Fibroblast of mammary gland (primary cell): ENCODE results near the gene UGT2B17.
"Not testable (repeated sequence)": the region's sequence is repeated elsewhere in the genome, so short reads cannot be mapped to it uniquely, and the experiment has no call there.

Experiments used
- DNase-seq: peaks from one replicate; pipeline ENCODE4 v3.0.0-alpha.2; 2010; ENCODE audit warnings: low read depth
- H3K4me3 ChIP-seq: 2 replicates; pipeline ENCODE4 v1.5.1; 2011; ENCODE audit warnings: low read depth, mild to moderate bottlenecking, low read length, moderate library complexity; ENCODE audit not compliant: control insufficient read depth
- CTCF ChIP-seq: conservative IDR thresholded peaks from 2 replicates; pipeline ENCODE4 v1.5.1; 2011; ENCODE audit warnings: low read depth, low read length, inconsistent platforms; ENCODE audit not compliant: control insufficient read depth, insufficient read depth

Gene UGT2B17

GRCh38 chr4:68581383-68582338 lies 5.5 kb upstream of the UGT2B17 start:
- no peak for DNase-seq
- no peak overlapping the region for H3K4me3 ChIP-seq
- no peak for TF ChIP-seq CTCF

GRCh38 chr4:68577590-68577989 lies 1.5 kb upstream of the UGT2B17 start:
- H3K4me3 ChIP-seq = no peak overlapping the region
- DNase-seq = no peak
- no peak for TF ChIP-seq CTCF

GRCh38 chr4:68575636-68576035 lies 486 bp downstream of the UGT2B17 start:
- H3K4me3 ChIP-seq, DNase-seq: not testable (repeated sequence)

- no peak for DNase-seq
- H3K4me3 ChIP-seq = no peak overlapping the region
- TF ChIP-seq CTCF = no peak
These were observed 1.0 kb downstream of the UGT2B17 start for GRCh38 chr4:68575081-68575480.

GRCh38 chr4:68572653-68573170 lies 3.4 kb downstream of the UGT2B17 start:
- DNase-seq = no peak
- no peak for TF ChIP-seq CTCF
- H3K4me3 ChIP-seq = no peak overlapping the region

GRCh38 chr4:68570122-68570507 lies 6.0 kb downstream of the UGT2B17 start:
- DNase-seq = no peak
- H3K4me3 ChIP-seq = no peak overlapping the region
- no peak for TF ChIP-seq CTCF

- DNase-seq = no peak
- TF ChIP-seq CTCF = no peak
- H3K4me3 ChIP-seq = no peak overlapping the region
These were observed 6.5 kb downstream of the UGT2B17 start for GRCh38 chr4:68569466-68570121.

- DNase-seq = not testable (repeated sequence)
These were observed 7.1 kb downstream of the UGT2B17 start for GRCh38 chr4:68569036-68569435.

GRCh38 chr4:68568535-68568934 lies 7.6 kb downstream of the UGT2B17 start:
- H3K4me3 ChIP-seq, DNase-seq: not testable (repeated sequence)

More at GRCh38 chr4:68569036-68569435, 7.1 kb downstream of the UGT2B17 start:
- H3K4me3 ChIP-seq = not testable (repeated sequence)

- not testable (repeated sequence) for H3K4me3 ChIP-seq, DNase-seq
These were observed 9.8 kb downstream of the UGT2B17 start for GRCh38 chr4:68566364-68566763.
